HG02763 (cell line): ENCODE measurements around the gene ABCB4.

Source experiments
- ATAC-seq: cut with Tn5 transposase; IDR thresholded peaks from one replicate; pipeline ENCODE4 v1.9.1; 2021; ENCODE audit warnings: mild to moderate bottlenecking, moderate library complexity; ENCODE audit not compliant: unreplicated experiment

Gene ABCB4

GRCh38 chr7:87427288-87427687 is 48.2 kb downstream of the ABCB4 start:
- no peak for ATAC-seq

- peak; percentile 47 for ATAC-seq
Observed at GRCh38 chr7:87426160-87426559, 49.3 kb downstream of the ABCB4 start.

- no peak for ATAC-seq
Observed at GRCh38 chr7:87424075-87424474, 51.4 kb downstream of the ABCB4 start.

GRCh38 chr7:87420173-87420572 is 55.3 kb downstream of the ABCB4 start:
- ATAC-seq: no peak

GRCh38 chr7:87416682-87417587 is 58.5 kb downstream of the ABCB4 start:
- ATAC-seq: no peak

- no peak for ATAC-seq
Observed at GRCh38 chr7:87414794-87415188, 60.7 kb downstream of the ABCB4 start.

- ATAC-seq: no peak
Observed at GRCh38 chr7:87413951-87414793, 61.3 kb downstream of the ABCB4 start.

- ATAC-seq: no peak
Observed at GRCh38 chr7:87413029-87413428, 62.5 kb downstream of the ABCB4 start.

- ATAC-seq: no peak
Observed at GRCh38 chr7:87411186-87411585, 64.3 kb downstream of the ABCB4 start.

GRCh38 chr7:87404674-87405073 is 70.8 kb downstream of the ABCB4 start:
- no peak for ATAC-seq

GRCh38 chr7:87398446-87398845 is 77.0 kb downstream of the ABCB4 start:
- no peak for ATAC-seq

- ATAC-seq: no peak
Observed at GRCh38 chr7:87395442-87396020, 79.9 kb downstream of the ABCB4 start.

- ATAC-seq: no peak
Observed at GRCh38 chr7:87391020-87391701, 84.3 kb downstream of the ABCB4 start.

- no peak for ATAC-seq
Observed at GRCh38 chr7:87380905-87381304, 94.6 kb downstream of the ABCB4 start.

GRCh38 chr7:87375662-87376435 is 99.6 kb downstream of the ABCB4 start:
- ATAC-seq: no peak

- ATAC-seq: no peak
Observed at GRCh38 chr7:87370660-87371180, 104.8 kb downstream of the ABCB4 start.

GRCh38 chr7:87369216-87369615 is 106.3 kb downstream of the ABCB4 start:
- no peak for ATAC-seq

GRCh38 chr7:87364246-87364645 is 111.2 kb downstream of the ABCB4 start:
- ATAC-seq: no peak

GRCh38 chr7:87363342-87363741 is 112.1 kb downstream of the ABCB4 start:
- ATAC-seq: no peak

GRCh38 chr7:87361320-87361719 is 114.2 kb downstream of the ABCB4 start:
- no peak for ATAC-seq
